LNCAP (cell line): ENCODE data around the gene QRICH1.
A peak's percentile ranks its signal among the peaks of the same experiment; 100 is the strongest.

Experiments used
- TF ChIP-seq, protein P1 (sequence below): fragments of 450-650 bp; IDR thresholded peaks from 2 replicates; pipeline ENCODE4 v1.5.1; 2017; ENCODE audit warnings: mild to moderate bottlenecking

The QRICH1 gene

DNA sequence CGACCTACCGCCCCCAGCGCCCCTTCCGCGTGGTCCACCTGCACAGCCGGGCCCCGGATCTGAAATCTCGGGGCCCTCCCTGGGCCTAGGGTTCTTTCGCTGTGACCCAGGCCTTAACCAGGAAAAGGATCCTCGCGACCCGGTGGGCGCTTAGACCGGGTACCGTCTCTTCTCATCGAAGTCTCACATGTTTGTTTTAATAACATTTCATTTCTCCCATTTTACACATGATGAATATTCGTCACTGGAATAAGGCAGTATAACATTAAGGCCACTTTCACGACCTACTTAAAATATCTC, 75.2 kb downstream of the QRICH1 start:
- TF ChIP-seq, protein P1, sequence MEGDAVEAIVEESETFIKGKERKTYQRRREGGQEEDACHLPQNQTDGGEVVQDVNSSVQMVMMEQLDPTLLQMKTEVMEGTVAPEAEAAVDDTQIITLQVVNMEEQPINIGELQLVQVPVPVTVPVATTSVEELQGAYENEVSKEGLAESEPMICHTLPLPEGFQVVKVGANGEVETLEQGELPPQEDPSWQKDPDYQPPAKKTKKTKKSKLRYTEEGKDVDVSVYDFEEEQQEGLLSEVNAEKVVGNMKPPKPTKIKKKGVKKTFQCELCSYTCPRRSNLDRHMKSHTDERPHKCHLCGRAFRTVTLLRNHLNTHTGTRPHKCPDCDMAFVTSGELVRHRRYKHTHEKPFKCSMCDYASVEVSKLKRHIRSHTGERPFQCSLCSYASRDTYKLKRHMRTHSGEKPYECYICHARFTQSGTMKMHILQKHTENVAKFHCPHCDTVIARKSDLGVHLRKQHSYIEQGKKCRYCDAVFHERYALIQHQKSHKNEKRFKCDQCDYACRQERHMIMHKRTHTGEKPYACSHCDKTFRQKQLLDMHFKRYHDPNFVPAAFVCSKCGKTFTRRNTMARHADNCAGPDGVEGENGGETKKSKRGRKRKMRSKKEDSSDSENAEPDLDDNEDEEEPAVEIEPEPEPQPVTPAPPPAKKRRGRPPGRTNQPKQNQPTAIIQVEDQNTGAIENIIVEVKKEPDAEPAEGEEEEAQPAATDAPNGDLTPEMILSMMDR = no peak

DNA sequence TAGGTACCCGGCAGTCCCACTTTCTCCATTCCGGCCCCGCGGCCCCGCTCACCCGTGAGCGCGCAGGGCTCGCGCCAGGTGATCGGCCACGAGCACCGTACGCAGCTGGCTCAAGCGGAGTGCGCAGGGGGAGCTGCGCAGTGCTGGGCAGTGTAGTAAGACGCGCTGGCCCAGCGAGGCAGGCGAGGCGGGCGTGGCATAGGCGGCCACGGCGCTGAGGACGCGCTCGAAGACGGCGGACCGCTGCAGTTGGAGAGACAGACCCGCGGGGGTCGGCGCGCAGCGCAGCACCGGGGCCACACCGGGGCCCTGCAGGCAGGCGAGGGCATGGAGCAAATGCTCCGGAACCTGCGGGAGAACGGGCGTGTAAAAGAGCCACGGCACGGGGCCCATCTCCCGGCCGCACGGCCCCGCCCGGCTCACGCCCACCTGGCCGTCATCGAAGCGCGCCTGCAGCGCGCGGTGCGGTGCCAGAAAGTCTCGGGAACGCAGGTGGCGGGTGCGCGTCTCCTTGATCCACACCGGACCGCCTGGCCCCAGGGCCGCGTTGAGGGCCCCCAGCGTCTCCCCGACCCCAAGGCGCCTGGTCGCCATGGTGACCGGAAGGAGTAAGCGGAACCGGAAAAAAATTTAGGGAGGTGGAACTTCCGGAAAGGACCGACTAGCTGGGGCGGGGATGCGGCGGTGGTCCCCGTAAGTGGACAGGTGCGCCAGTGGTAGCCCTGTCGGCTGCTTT, 75.7 kb downstream of the QRICH1 start, which contains the start of gene DALRD3:
Gene DALRD3 (minus strand): TSS at position 610 of the 736 bp plus-strand sequence. CDS start 16 bp downstream, at position 594.
- TF ChIP-seq, protein P1 = no peak

DNA sequence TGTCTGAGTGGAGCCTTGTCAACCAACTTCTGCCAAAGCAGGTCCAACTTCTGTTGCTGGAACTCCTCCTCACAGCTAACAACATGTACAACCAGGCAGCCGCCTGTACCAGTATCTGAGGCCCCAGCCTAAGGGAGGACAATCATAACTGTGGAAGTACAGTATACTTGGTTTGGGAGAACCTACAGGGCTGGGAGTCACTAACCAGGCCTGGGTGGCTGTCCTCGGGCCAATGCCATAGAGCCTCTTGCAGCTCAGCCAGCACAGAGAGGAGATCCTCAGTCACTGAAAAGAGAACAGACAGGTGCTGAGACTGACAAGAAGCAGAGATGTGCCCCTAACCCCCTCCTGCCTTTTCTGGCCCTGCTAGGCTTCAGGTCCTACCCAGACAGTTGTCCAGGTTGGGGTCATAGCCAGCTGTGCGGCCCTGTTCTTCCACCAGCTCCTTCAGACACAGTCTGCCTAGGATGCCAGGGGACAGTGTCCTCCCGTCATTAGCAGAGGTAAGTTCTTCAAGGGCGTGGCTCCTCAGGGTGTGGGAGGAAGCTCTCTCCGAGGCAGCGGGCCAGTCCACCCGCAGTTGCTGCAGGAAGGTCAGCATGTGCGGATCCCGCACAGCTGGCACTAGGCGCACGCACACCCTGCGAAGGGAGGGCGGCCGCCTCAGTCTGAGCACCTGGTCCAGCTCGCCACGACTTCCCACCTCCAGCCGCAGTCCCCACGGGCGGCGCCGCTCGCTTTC, 76.5 kb downstream of the QRICH1 start:
- TF ChIP-seq, protein P1 = no peak

DNA sequence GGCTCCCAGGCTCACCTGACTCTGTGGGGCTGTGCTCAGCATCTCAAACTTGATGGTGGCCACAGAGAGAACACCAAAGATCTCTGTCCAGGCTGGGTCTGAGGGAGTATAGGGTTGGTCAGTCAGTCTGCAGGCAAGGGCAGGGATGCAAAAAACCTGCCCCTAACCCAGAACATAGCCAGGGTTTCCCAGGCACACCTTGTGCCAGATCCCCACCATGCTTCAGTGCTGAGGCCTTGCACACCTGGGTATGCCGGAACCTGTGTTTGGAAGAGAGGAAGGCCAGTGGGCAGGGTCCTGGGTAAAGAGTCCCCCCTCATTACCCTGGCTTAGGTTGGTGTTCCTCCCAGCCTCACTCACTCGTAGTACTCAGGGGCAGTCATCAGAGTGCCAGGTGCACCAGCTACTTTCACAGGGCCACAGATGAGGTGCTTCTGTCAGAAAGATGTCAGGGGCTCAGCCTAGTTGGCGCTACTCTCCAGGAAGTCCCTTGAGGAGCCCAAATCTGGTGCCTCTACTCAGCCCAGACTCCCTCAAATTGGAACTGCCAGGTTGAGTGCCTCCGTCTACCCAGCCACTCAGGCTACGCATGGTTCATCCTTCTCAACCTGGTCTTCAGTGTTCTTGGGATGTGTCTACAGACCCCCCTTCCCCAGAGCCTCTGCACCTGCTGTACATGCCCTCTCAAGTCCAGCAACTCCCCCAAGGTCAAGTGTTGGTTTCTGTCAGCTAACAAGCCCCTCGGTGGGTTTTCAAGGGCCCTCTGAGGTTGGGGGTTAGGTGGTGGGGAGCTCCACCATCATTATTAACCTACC, 77.2 kb downstream of the QRICH1 start:
- TF ChIP-seq, protein P1 = no peak

DNA sequence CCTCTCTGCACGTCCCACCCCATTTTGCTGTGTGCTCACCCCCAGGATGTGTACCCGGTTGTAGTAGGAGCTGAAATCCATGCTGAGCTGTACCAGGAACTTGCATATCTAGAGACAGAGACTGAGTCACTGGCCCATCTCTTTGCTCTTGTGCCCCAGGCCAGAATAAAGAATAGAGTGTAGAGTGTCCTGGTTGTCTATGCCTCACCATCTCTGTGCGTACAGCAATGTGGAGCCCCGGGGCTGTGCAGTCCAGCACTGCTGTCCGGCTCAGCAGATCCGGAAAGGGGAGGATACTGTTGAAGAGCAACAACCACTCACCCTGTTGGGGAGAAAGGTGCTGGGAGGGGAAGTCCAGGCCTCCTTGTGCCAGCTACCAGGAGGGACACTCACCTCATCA, 78.1 kb downstream of the QRICH1 start:
- TF ChIP-seq, protein P1 = no peak

DNA sequence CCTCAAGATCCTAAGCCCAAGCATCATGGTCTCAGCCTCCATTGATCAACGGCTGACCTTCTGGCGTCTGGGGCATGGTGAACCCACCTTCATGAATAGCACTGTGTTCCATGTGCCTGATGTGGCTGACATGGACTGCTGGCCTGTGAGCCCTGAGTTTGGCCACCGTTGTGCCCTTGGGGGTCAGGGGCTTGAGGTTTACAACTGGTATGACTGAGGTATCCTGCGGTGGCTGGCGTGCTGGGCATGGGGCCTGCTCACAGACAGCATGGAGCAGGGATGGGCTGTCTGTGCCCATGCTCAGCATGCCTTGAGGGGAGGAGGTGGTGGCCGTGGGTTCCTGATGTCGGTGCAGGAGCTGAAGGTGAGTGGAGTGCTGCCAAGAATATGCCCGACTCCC, 78.8 kb downstream of the QRICH1 start:
- TF ChIP-seq, protein P1 = no peak

DNA sequence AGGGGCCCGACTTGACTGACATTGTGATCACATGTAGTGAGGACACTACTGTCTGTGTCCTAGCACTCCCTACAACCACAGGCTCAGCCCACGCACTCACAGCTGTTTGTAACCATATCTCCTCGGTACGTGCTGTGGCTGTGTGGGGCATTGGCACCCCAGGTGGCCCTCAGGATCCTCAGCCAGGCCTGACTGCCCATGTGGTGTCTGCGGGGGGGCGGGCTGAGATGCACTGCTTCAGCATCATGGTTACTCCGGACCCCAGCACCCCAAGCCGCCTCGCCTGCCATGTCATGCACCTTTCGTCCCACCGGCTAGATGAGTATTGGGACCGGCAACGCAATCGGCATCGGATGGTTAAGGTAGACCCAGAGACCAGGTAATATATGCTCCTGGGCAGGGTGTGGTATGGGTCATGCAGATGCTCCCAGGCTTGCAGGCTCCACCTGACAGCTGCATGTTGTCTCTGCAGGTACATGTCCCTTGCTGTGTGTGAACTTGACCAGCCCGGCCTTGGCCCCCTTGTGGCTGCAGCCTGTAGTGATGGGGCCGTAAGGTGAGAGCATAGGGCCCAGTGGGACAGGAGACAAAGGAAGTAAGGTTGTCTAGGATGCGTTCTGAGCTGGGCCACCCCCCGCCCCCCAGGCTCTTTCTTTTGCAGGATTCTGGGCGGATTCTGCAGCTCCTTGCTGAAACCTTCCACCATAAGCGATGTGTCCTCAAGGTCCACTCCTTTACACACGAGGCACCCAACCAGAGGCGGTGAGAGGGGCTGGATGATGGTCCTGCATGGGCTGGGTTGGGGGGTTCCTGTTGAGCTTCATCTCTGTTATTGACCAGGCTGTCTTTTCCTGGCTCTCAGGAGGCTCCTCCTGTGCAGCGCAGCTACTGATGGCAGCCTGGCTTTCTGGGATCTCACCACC, 79.9 kb downstream of the QRICH1 start:
- TF ChIP-seq, protein P1 = peak; percentile 60
